ENCODE data around the gene PRR19. TPM values are rescaled to one million over a fixed set of nuclear protein-coding genes. Genes with fewer than 3 reads are reported as not detected.
A peak's percentile ranks its signal among the peaks of the same experiment; 100 is the strongest.

PRR19 gene
- total RNA-seq, 2 donors from 2014 or later = 1.4 to 2.7 TPM

- Histone ChIP-seq H3K9ac (ENCODE audit: extremely low read depth, low read length, poor library complexity, severe bottlenecking) (no peak overlapping the region), H3K4me3 (ENCODE audit: low read length) (no peak overlapping the region), H3K27ac (ENCODE audit: low read depth, low read length) (no peak overlapping the region), H3K36me3 (ENCODE audit: control insufficient read depth, insufficient read depth, low read length) (peaks cover 73% of the 10 kb centered on the region), H3K9me3 (ENCODE audit: control insufficient read depth, low read length) (no peaks in the 10 kb centered on the region), H3K27me3 (ENCODE audit: control insufficient read depth, insufficient read depth, low read length, poor library complexity, severe bottlenecking) (no peaks in the 10 kb centered on the region), H3K4me1 (ENCODE audit: control insufficient read depth, insufficient read depth, low read length) (no peaks in the 10 kb centered on the region)
- Mint-ChIP-seq H3K27ac (peak overlapping the region; percentile 55), H3K27me3 (ENCODE audit: insufficient read depth) (no peaks in the 10 kb centered on the region), H3K36me3 (ENCODE audit: low read depth) (peaks cover 42% of the 10 kb centered on the region), H3K4me3 (no peak overlapping the region), H3K4me1 (peaks cover 2% of the 10 kb centered on the region), H3K9me3 (no peaks in the 10 kb centered on the region)
- TF ChIP-seq CTCF (conservative IDR thresholded peaks at IDR 0.05) = no peak
- WGBS, 2 experiments (ENCODE audit: insufficient coverage in 1 of 2, insufficient read length in 1 of 2) = 84 to 86% methylated on average over 4 to 9 of the region's 9 CpGs
- DNase-seq = peak; percentile 79
Observed at GRCh38 chr19:42291435-42291810, 10.5 kb upstream of the PRR19 start.

- H3K9ac ChIP-seq (ENCODE audit: extremely low read depth, low read length, poor library complexity, severe bottlenecking) = no peak overlapping the region
- H3K9me3 ChIP-seq (ENCODE audit: control insufficient read depth, low read length) = no peaks in the 10 kb centered on the region
- H3K27me3 ChIP-seq (ENCODE audit: control insufficient read depth, insufficient read depth, low read length, poor library complexity, severe bottlenecking) = no peaks in the 10 kb centered on the region
- no peak overlapping the region for H3K4me3 ChIP-seq (ENCODE audit: low read length)
- H3K27ac ChIP-seq (ENCODE audit: low read depth, low read length) = no peak overlapping the region
- H3K36me3 ChIP-seq (ENCODE audit: control insufficient read depth, insufficient read depth, low read length) = peaks cover 77% of the 10 kb centered on the region
- no peak overlapping the region for H3K4me3 Mint-ChIP-seq
- H3K27ac Mint-ChIP-seq = peak overlapping the region; percentile 55
- H3K36me3 Mint-ChIP-seq (ENCODE audit: low read depth) = peaks cover 45% of the 10 kb centered on the region
- no peaks in the 10 kb centered on the region for H3K27me3 Mint-ChIP-seq (ENCODE audit: insufficient read depth)
- no peak for DNase-seq
- 95 to 98% methylated on average over 14 to 27 of the region's 27 CpGs for WGBS, 2 experiments (ENCODE audit: insufficient coverage in 1 of 2, insufficient read length in 1 of 2)
- peaks cover 2% of the 10 kb centered on the region for H3K4me1 Mint-ChIP-seq
- no peak for TF ChIP-seq CTCF (conservative IDR thresholded peaks at IDR 0.05)
- H3K4me1 ChIP-seq (ENCODE audit: control insufficient read depth, insufficient read depth, low read length) = no peaks in the 10 kb centered on the region
- H3K9me3 Mint-ChIP-seq = no peaks in the 10 kb centered on the region
Observed at GRCh38 chr19:42292042-42292960, 9.6 kb upstream of the PRR19 start.

- peaks cover 2% of the 10 kb centered on the region for H3K4me1 Mint-ChIP-seq
- H3K36me3 Mint-ChIP-seq (ENCODE audit: low read depth) = peaks cover 43% of the 10 kb centered on the region
- Histone ChIP-seq H3K4me1 (ENCODE audit: control insufficient read depth, insufficient read depth, low read length) (no peaks in the 10 kb centered on the region), H3K9me3 (ENCODE audit: control insufficient read depth, low read length) (no peaks in the 10 kb centered on the region), H3K27ac (ENCODE audit: low read depth, low read length) (no peak overlapping the region), H3K36me3 (ENCODE audit: control insufficient read depth, insufficient read depth, low read length) (peaks cover 73% of the 10 kb centered on the region), H3K27me3 (ENCODE audit: control insufficient read depth, insufficient read depth, low read length, poor library complexity, severe bottlenecking) (no peaks in the 10 kb centered on the region), H3K4me3 (ENCODE audit: low read length) (no peak overlapping the region), H3K9ac (ENCODE audit: extremely low read depth, low read length, poor library complexity, severe bottlenecking) (no peak overlapping the region)
- H3K4me3 Mint-ChIP-seq = no peak overlapping the region
- H3K27ac Mint-ChIP-seq = no peak overlapping the region
- WGBS, 2 experiments (ENCODE audit: insufficient coverage in 1 of 2, insufficient read length in 1 of 2) = 79 to 94% methylated on average over 5 to 14 of the region's 14 CpGs
- no peaks in the 10 kb centered on the region for H3K27me3 Mint-ChIP-seq (ENCODE audit: insufficient read depth)
- no peak for TF ChIP-seq CTCF (conservative IDR thresholded peaks at IDR 0.05)
- DNase-seq = no peak
- H3K9me3 Mint-ChIP-seq = no peaks in the 10 kb centered on the region
Observed at GRCh38 chr19:42292963-42293362, 9.0 kb upstream of the PRR19 start.

All from endodermal cell (in vitro differentiated cells).